Skeletal muscle cell (primary cell): ENCODE measurements around the gene ATP8B1.

Source experiments
- DNase-seq: peaks from one replicate; pipeline ENCODE4 v3.0.0-alpha.2; 2010; ENCODE audit warnings: low read depth
- H3K4me3 ChIP-seq: 2 replicates; pipeline ENCODE4 v1.5.1; 2011; ENCODE audit warnings: low read depth, mild to moderate bottlenecking, control low read depth, low read length, moderate library complexity

ATP8B1 gene

DNA sequence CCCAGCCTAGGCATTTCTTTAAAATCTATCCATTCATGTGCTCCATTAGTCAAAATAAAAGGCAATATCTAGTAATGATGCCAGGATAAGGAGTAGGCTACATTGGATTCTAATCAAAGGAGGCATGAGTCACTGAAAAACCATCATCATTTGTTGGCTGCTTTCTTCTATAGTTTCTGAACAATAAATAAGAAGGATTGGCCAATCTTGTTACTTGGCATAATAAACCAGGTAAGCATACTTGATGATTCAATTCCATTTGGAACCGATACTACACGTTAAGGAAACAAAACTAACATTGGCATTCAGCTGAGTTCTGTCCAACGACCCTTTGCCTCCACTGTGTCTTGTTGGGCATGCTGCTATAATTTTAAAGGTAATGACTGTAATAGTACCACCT, 27.2 kb downstream of the ATP8B1 start:
- DNase-seq, result no peak
- no peak overlapping the region for H3K4me3 ChIP-seq

DNA sequence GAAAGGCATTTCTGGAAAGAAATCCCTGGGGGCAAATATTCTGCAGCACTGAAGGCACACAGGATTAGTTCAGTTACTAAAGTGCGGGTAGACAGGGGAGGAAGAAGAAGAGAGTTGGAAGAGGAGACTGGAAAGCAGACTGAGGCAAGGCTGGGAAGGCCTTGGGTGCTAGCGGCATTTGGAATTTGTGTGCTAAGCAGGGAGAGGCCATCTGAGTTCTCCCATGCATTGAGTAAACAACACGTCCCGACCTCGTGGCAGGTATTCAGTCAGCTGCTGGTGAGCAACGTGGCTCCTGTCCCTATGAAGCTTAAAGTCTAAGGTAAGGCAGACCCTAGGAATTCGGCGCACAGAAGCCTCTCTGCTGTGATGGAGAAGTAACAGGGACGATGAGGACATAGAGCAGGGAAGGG, 30.7 kb downstream of the ATP8B1 start:
- DNase-seq, result no peak
- H3K4me3 ChIP-seq, result no peak overlapping the region

- no peak for DNase-seq
- no peak overlapping the region for H3K4me3 ChIP-seq
Observed at GRCh38 chr18:57771626-57772025, 31.5 kb downstream of the ATP8B1 start.

DNA sequence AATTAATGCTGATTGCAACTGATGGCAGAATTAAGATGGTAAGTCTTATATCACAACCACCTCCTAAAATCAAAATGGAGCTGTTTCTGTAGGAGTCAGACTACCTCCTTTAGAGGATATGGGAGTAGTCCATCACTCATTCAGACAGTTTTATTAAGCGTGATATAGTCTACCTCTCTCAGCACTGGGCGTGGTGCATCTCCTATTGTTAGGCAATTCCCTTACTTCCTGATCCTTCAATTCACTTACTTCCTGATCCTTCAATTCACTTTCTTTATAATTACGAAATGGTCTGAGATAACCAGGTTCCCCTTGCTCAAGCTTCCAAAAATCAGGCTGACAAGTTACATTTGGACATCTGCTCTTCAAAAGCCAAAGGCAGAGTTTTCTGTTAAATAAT, 31.9 kb downstream of the ATP8B1 start:
- no peak for DNase-seq
- no peak overlapping the region for H3K4me3 ChIP-seq

GRCh38 chr18:57768537-57769326, 34.4 kb downstream of the ATP8B1 start:
- no peak overlapping the region for H3K4me3 ChIP-seq
- DNase-seq, result no peak

- DNase-seq, result no peak
- H3K4me3 ChIP-seq, result no peak overlapping the region
Observed at GRCh38 chr18:57767259-57768050, 35.7 kb downstream of the ATP8B1 start.

DNA sequence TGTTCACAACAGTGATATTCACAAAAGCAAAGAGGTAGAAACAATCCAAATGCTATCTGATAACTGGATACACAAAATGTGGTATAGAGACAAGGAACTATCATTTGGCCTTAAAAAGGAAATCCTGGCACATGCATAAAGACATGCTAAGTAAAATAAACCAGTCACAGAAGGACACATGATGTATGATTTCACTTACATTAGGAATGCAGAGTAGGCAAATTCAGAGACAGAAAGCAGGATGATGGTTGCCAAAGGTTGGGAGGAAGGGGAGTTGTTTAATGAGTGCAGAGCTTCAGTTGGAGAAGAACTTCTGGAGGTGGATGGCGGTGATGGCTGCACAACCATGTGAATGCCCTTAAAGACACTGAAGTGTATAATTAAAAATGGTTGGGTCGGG, 38.1 kb downstream of the ATP8B1 start:
- H3K4me3 ChIP-seq, result no peak overlapping the region
- DNase-seq, result no peak

GRCh38 chr18:57764087-57764486, 39.0 kb downstream of the ATP8B1 start:
- no peak overlapping the region for H3K4me3 ChIP-seq
- DNase-seq, result no peak

- DNase-seq, result no peak
- no peak overlapping the region for H3K4me3 ChIP-seq
Observed at GRCh38 chr18:57762686-57763085, 40.4 kb downstream of the ATP8B1 start.

- DNase-seq, result no peak
Observed at GRCh38 chr18:57759650-57760049, 43.5 kb downstream of the ATP8B1 start.

DNA sequence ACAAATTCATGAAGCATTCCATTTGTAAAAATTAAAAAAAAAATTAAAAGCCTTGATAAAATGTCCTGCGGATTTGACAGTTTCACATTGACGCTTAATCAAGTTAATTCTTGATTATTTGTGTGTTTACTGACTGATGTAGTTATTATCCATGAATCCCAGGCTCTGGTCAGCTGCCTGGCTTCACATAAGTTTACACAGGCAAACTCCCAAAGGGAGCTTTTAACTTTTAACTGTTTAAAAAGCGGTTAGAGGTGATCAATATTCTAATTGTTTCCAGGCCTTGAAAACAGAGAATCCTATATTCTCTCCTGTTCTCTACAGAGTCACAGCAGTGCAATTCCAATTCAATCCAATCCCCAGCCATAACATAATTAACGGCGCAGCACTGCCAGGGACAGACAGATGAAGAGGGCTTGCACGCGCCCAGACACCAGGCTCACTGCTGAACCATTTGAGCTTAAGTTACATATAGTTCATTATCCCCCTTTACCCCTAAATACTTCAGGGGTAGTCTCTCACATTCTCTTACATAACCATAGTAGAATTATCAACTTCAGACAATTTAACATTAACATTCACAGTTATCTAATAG, 47.5 kb downstream of the ATP8B1 start:
- no peak for DNase-seq
- no peak overlapping the region for H3K4me3 ChIP-seq

More at GRCh38 chr18:57759650-57760049, 43.5 kb downstream of the ATP8B1 start:
- H3K4me3 ChIP-seq, result no peak overlapping the region

GRCh38 chr18:57754577-57755338, 48.4 kb downstream of the ATP8B1 start:
- DNase-seq, result no peak
- H3K4me3 ChIP-seq, result no peak overlapping the region

- no peak overlapping the region for H3K4me3 ChIP-seq
- no peak for DNase-seq
Observed at GRCh38 chr18:57753063-57753462, 50.1 kb downstream of the ATP8B1 start.

DNA sequence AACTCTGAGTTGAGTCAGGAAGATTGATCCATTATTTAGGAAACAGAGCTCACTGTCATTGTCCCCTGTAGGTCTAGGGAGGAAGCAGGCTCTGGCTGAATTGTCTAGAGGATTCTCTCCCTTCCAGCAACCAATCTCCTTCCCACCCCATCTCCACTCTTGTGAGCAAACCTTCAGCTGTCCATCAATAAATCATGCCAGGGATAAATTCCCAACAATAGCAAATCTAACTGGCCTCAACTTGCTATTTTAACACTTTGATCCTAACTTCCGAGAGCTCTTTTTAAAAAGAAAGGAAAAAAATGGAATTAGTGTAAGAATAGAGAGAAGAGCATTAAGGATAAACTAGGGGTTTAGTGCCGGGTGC, 53.5 kb downstream of the ATP8B1 start:
- no peak overlapping the region for H3K4me3 ChIP-seq
- DNase-seq, result no peak

DNA sequence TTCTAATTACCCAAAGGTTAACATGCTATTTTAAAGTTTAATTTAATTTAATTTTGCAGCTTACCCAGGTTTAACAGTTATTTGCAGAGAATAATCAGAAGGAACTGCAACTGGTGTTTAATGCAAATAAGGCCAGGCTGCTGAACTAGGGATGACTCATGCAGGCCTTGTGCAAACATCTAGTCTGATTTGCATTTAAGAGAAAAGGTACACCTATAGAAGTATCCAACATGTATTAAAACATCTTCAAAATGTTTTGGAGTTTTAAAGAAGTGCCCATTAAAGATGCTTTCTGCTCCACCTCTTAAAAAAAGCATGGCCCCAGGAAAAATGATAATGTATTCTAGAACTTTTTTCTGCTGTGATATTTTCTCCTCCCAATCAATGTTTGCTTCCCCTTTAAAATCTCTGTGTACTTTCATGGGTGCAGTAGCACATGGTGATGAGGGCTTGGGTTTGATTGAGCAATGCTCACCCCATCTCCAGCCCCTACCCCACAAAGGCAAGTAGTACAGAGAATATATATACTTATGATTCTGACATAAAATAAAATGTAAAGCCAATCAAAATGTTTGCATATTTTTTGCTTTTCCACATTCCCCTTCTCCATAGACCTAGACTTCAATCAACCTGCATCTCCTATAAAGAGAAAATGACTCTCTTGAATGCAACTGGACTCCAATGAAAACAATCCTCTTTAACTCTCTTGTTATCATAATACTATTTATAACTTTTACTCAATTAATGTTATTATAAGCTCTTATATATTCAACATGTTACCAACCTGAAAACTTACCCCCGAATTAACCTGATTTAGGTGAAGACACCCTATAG, 54.1 kb downstream of the ATP8B1 start:
- no peak overlapping the region for H3K4me3 ChIP-seq
- peak; percentile 27 for DNase-seq

DNA sequence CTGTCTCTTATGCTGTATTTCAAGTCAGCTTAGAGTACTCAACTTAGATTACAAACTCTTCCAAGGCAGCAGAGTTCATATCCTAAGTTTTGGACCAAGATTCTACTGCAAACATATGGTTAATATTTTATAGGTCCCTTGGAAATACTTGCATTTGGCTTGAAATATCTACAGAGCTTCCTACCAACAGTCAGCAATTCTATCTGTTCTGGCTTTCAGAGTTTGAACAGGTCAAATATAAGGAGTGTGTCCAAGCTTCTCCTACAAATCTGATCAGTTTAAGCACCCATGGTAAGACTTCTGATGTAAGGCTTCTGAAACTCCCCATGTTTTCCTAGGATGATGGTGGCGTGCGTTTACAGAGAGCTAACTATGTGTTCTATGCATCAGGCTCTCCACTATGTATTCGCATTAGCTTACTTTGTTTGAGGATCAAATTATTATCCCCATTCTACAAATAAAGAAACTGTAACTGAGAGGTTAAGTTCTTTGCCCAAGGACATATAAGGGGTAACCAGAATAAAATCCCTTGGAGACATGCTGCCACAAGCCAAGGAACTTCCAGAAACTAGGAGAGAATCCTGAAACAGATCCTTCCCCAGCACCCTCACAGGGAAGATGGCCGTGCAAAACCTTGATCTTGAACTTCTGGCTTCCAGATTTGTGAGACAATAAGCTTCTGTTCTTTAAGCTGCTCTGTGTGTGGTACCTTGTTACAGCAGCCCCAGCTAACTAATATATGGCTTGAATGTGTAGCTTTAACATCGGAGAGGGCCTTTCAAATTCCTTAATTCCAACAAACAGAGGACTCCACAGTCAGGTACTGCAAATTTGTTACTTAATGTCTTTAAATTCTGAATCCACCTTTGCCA, 55.1 kb downstream of the ATP8B1 start:
- no peak overlapping the region for H3K4me3 ChIP-seq
- DNase-seq, result no peak

DNA sequence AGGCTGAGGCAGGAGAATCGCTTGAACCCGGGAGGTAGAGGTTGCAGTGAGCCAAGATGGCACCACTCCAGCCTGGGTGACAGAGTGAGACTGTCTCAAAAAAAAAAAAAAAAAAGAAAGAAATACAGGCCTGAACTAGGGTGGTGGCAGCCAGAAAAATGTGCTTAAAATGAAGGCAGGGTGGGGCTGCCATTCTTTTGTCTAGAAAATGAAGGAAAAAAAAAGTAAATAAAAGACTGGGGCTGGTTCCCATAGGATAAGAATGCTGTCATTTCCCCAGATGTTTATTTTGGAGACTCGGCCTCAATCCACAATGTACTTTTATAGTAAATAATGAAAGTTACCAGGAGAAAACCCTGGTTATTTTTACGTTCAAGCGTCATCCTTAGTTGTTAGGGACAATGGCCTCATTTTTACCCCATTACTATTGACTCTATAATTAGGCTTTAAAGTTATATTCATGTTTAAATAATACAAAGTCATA, 58.9 kb downstream of the ATP8B1 start:
- no peak overlapping the region for H3K4me3 ChIP-seq
- no peak for DNase-seq

DNA sequence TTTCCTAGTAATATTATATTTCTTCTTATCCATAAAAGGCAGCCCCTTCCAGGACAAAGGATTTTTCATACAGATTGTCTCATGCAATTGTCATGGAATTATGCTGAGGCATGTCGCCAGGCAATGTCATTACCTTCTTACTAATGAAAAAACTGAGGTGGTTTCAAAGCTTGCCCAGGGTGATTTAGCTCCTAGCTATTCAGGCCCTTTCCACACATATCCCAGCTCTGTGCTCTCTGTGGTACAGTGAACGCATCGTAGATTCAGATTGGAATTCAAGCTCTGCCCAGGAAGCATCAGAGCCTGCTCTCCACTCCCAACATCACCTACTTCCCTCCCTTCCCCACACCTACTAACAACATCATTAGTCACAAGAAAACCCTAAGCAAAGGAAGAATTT, 60.1 kb downstream of the ATP8B1 start:
- no peak overlapping the region for H3K4me3 ChIP-seq
- peak; percentile 56 for DNase-seq
